ENCODE data around the gene MAG. TPM values are rescaled to one million over a fixed set of nuclear protein-coding genes. Genes with fewer than 3 reads are reported as not detected.

Gene MAG
- total and polyA plus RNA-seq, 2 of the 13 experiments (the other 11 are each of a cell fraction or from before 2014, with no cell fraction given): 0.20 to 1.3 TPM

- no peak; the same call in 1 of the 2 replicates for TF ChIP-seq ZNF784 (CRISPR knock-in tag; IDR thresholded peaks at IDR 0.05; ENCODE audit: borderline replicate concordance)
- TF ChIP-seq ZNF337 (CRISPR knock-in tag; IDR thresholded peaks at IDR 0.05; ENCODE audit: borderline replicate concordance, low read depth): no peak
- peak; percentile 57; the same call in 1 of the 2 replicates for TF ChIP-seq ZBTB44 (CRISPR knock-in tag; IDR thresholded peaks at IDR 0.05)
- TF ChIP-seq LRRFIP1 (CRISPR knock-in tag; conservative IDR thresholded peaks at IDR 0.05): no peak; the same call in 1 of the 2 replicates
- TF ChIP-seq CEBPZ (IDR thresholded peaks at IDR 0.05; ENCODE audit: low read length): no peak
- no peak; the same call in 1 of the 2 replicates for TF ChIP-seq TOE1 (CRISPR knock-in tag; IDR thresholded peaks at IDR 0.05)
- TF ChIP-seq SIX4 (CRISPR knock-in tag; IDR thresholded peaks at IDR 0.05): 0 out of 2 replicates have a peak, but pooled peaks have one; percentile 28
- TF ChIP-seq YEATS2 (CRISPR knock-in tag; IDR thresholded peaks at IDR 0.05; ENCODE audit: borderline replicate concordance): peak; percentile 85; the same call in 1 of the 2 replicates
- TF ChIP-seq ZNF841 (CRISPR knock-in tag; IDR thresholded peaks at IDR 0.05; ENCODE audit: borderline replicate concordance): no peak; the same call in 1 of the 2 replicates
- peak; percentile 88 for TF ChIP-seq GATA4 (IDR thresholded peaks at IDR 0.05; ENCODE audit: borderline replicate concordance, low read depth)
- TF ChIP-seq ZNF549 (CRISPR knock-in tag; IDR thresholded peaks at IDR 0.05): no peak
- peak; percentile 83 to 86; a peak in 3 of 4 replicates for TF ChIP-seq HMGXB4 (CRISPR knock-in tag; IDR thresholded peaks at IDR 0.05; ENCODE audit: borderline replicate concordance in 1 of 2, low read depth in 1 of 2)
- TF ChIP-seq JDP2 (CRISPR knock-in tag; IDR thresholded peaks at IDR 0.05; ENCODE audit: borderline replicate concordance): no peak; the same call in 1 of the 2 replicates
- no peak for TF ChIP-seq ZNF432 (CRISPR knock-in tag; IDR thresholded peaks at IDR 0.05; ENCODE audit: borderline replicate concordance)
- TF ChIP-seq ZNF468 (CRISPR knock-in tag; IDR thresholded peaks at IDR 0.05): 0 out of 2 replicates have a peak, but pooled peaks have one; percentile 92
- no peak for TF ChIP-seq FIP1L1 (IDR thresholded peaks at IDR 0.05; ENCODE audit: borderline replicate concordance, insufficient read depth, low read depth, low read length)
Measured at GRCh38 chr19:35248310-35249145, 43.4 kb upstream of the MAG start, which contains the start of gene LSR (continued).
